Measurements from ENCODE around the gene DHX35.

DNA sequence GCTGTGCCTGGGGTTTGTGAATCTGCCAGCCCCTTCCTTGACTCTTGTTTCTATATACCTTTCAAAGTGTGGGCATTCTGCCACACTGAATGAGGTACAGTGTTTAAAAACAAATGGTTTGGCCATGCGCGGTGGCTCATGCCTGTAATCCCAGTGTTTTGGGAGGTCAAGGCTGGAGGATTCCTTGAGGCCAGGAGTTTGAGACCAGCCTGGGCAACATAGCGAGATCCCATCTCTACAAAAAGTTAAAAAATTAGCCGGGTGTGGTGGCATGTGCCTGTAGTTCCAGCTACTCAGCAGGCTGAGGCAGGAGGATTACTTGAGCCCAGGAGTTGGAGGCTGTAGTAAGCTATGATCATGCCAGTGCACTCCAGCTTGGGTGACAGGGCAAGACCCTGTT lies 30.2 kb upstream of the DHX35 start:
- TF ChIP-seq, protein P1, sequence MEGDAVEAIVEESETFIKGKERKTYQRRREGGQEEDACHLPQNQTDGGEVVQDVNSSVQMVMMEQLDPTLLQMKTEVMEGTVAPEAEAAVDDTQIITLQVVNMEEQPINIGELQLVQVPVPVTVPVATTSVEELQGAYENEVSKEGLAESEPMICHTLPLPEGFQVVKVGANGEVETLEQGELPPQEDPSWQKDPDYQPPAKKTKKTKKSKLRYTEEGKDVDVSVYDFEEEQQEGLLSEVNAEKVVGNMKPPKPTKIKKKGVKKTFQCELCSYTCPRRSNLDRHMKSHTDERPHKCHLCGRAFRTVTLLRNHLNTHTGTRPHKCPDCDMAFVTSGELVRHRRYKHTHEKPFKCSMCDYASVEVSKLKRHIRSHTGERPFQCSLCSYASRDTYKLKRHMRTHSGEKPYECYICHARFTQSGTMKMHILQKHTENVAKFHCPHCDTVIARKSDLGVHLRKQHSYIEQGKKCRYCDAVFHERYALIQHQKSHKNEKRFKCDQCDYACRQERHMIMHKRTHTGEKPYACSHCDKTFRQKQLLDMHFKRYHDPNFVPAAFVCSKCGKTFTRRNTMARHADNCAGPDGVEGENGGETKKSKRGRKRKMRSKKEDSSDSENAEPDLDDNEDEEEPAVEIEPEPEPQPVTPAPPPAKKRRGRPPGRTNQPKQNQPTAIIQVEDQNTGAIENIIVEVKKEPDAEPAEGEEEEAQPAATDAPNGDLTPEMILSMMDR (IDR thresholded peaks at IDR 0.05 in 4 of 5, conservative IDR thresholded peaks at IDR 0.05 in 1 of 5), result no peak
- TF ChIP-seq POLR2A (IDR thresholded peaks at IDR 0.05), result no peak

Measured in gastrocnemius medialis (tissue), 4 donors.